ENCODE data around the gene ITGA3. TPM values are rescaled to one million over a fixed set of nuclear protein-coding genes. Genes with fewer than 3 reads are reported as not detected.

The ITGA3 gene
- total and polyA plus RNA-seq, 12 donors = 12.5 to 44.2 (median 23.1) TPM

- TF ChIP-seq CTCF (IDR thresholded peaks at IDR 0.05) = no peak
- H3K27me3 ChIP-seq = peaks cover 0 to 53% (median 0%) of the 10 kb centered on the region in 7 donors
- DNase-seq = no peak
- intact Hi-C loops (cut with DNase I) = loop anchor here in 1 of 10 donors (5.0 kb wide), 1 partner anchor 42 kb away; no protein-coding TSS in a partner anchor
- peaks cover 3 to 33% (median 12%) of the 10 kb centered on the region in 9 donors for H3K4me1 ChIP-seq
- no peak overlapping the region for H3K4me3 ChIP-seq
- WGBS, 2 donors = 94 to 95% methylated on average over 7 of the region's 7 CpGs
- H3K9me3 ChIP-seq = no peaks in the 10 kb centered on the region
- no peak overlapping the region for H3K27ac ChIP-seq
- H3K36me3 ChIP-seq = no peaks in the 10 kb centered on the region
- ATAC-seq = no peak
Observed at GRCh38 chr17:50120475-50121253, 64.8 kb downstream of the ITGA3 start.

GRCh38 chr17:50122945-50123344, 67.0 kb downstream of the ITGA3 start:
- no peaks in the 10 kb centered on the region for H3K9me3 ChIP-seq
- H3K4me3 ChIP-seq = no peak overlapping the region
- intact Hi-C loops (cut with DNase I) = loop anchor here in 2 of 10 donors (1.0 to 5.0 kb wide), 2 partner anchors 15 to 39 kb away; no protein-coding TSS in a partner anchor
- H3K27me3 ChIP-seq = peaks cover 0 to 45% (median 0%) of the 10 kb centered on the region in 7 donors
- H3K27ac ChIP-seq = no peak overlapping the region
- H3K4me1 ChIP-seq = peaks cover 0 to 22% (median 8%) of the 10 kb centered on the region in 9 donors
- TF ChIP-seq CTCF (IDR thresholded peaks at IDR 0.05) = no peak
- H3K36me3 ChIP-seq = no peaks in the 10 kb centered on the region
- ATAC-seq = no peak
- 94 to 95% methylated on average over 3 of the region's 3 CpGs for WGBS, 2 donors
- DNase-seq = no peak

GRCh38 chr17:50123649-50124349, 67.9 kb downstream of the ITGA3 start:
- peaks cover under 1 to 27% (median 12%) of the 10 kb centered on the region in 9 donors for H3K4me1 ChIP-seq
- H3K4me3 ChIP-seq = no peak overlapping the region
- H3K27ac ChIP-seq = peak overlapping the region in 4 of 10 donors; percentile 38 to 69 (median 50)
- no peaks in the 10 kb centered on the region for H3K9me3 ChIP-seq
- TF ChIP-seq CTCF (IDR thresholded peaks at IDR 0.05) = no peak
- DNase-seq (no peak), ATAC-seq (peak in 7 of 8 donors; percentile 7 to 50 (median 29))
- WGBS, 2 donors = 43 to 44% methylated on average over 12 of the region's 12 CpGs
- H3K36me3 ChIP-seq = no peaks in the 10 kb centered on the region
- intact Hi-C loops (cut with DNase I) = loop anchor here in 1 of 10 donors (5.0 kb wide), 1 partner anchor 39 kb away; no protein-coding TSS in a partner anchor
- H3K27me3 ChIP-seq = peaks cover 0 to 42% (median 0%) of the 10 kb centered on the region in 7 donors

- 96 to 97% methylated on average over 4 of the region's 4 CpGs for WGBS, 2 donors
- no peaks in the 10 kb centered on the region for H3K36me3 ChIP-seq
- no peak overlapping the region for H3K27ac ChIP-seq
- H3K9me3 ChIP-seq = no peaks in the 10 kb centered on the region
- DNase-seq (no peak), ATAC-seq (no peak)
- peaks cover 8 to 41% (median 25%) of the 10 kb centered on the region in 9 donors for H3K4me1 ChIP-seq
- peaks cover 0 to 39% (median 0%) of the 10 kb centered on the region in 7 donors for H3K27me3 ChIP-seq
- intact Hi-C loops (cut with DNase I) = no loop called here
- no peak overlapping the region for H3K4me3 ChIP-seq
- TF ChIP-seq CTCF (IDR thresholded peaks at IDR 0.05) = no peak
Observed at GRCh38 chr17:50125420-50125997, 69.6 kb downstream of the ITGA3 start.

All from heart right ventricle (tissue), 16 donors.